GM12878 (cell line): ENCODE measurements around the gene SLC7A1. TPM values are rescaled to one million over a fixed set of nuclear protein-coding genes. Genes with fewer than 3 reads are reported as not detected.

Source experiments
- ATAC-seq: fragments of 200-7000 bp; cut with Tn5 transposase; 3 replicates; pipeline ENCODE4 v1.9.1; 2020; ENCODE audit warnings: mild to moderate bottlenecking, moderate library complexity
- BruUV-seq: library from RNA; stranded (reverse); fragments of 400-500 nt; replicated peaks from 2 replicates; lab custom pipeline; 2021; lab: Mats Ljungman, UMichigan
- CTCF ChIA-PET: fragments of 300-600 bp; sonication (Branson Sonifier 250); formaldehyde crosslinking; extraction: SDS; loops from one replicate; lab custom pipeline; 2021; ENCODE audit warnings: inconsistent platforms; lab: Yijun Ruan, JAX
- POLR2A ChIA-PET: fragments of 350-600 bp; formaldehyde crosslinking; extraction: SDS; loops from one replicate; lab custom pipeline; 2021; ENCODE audit warnings: inconsistent platforms; lab: Charles Lee
- RAD21 ChIA-PET: fragments of 300-600 bp; sonication (Branson Sonifier 250); formaldehyde crosslinking; loops from one replicate; lab custom pipeline; 2023; ENCODE audit warnings: antibody characterized with exemption; ENCODE audit not compliant: unreplicated experiment; lab: Charles Lee
- SMC1A ChIA-PET: fragments of 300-600 bp; sonication (Branson Sonifier 250); formaldehyde crosslinking; loops from one replicate; lab custom pipeline; 2023; ENCODE audit not compliant: unreplicated experiment, uncharacterized antibody; lab: Charles Lee
- DNase-seq: peaks from one replicate; pipeline ENCODE4 v3.0.0-alpha.2; 2011; ENCODE audit warnings: low read depth, low spot score
- FAIRE-seq: peaks from 3 replicates; lab custom pipeline; 2011; peaks lifted over from hg19 to GRCh38; lab: Jason Lieb, UNC
- H2AFZ ChIP-seq: 2 replicates; pipeline ENCODE4 v1.6.0; 2011; ENCODE audit warnings: low read depth, low read length, control low read depth; ENCODE audit not compliant: control insufficient read depth
- H3K27ac ChIP-seq: 2 replicates; pipeline ENCODE4 v1.5.1; 2011; ENCODE audit warnings: control low read depth; ENCODE audit not compliant: control insufficient read depth, insufficient read depth
- H3K27me3 ChIP-seq, 2 experiments: replicated peaks in 1 of 2; 2 replicates each; pipeline versions ENCODE4 v1.6.0 to v1.6.1; 2011; ENCODE audit warnings: low read length in 1 of 2; ENCODE audit not compliant: control insufficient read depth in 2 of 2, insufficient read depth in 2 of 2
- H3K36me3 ChIP-seq, 2 experiments: 2 replicates each; pipeline ENCODE4 v1.5.1; 2011; ENCODE audit warnings: low read length in 1 of 2; ENCODE audit not compliant: control insufficient read depth in 2 of 2, insufficient read depth in 2 of 2
- H3K4me1 ChIP-seq: 2 replicates; pipeline ENCODE4 v1.6.1; 2011; ENCODE audit warnings: mild to moderate bottlenecking, low read length, moderate library complexity, mixed read lengths; ENCODE audit not compliant: control insufficient read depth, insufficient read depth
- H3K4me2 ChIP-seq: 2 replicates; pipeline ENCODE4 v1.6.0; 2011; ENCODE audit warnings: control low read depth; ENCODE audit not compliant: control insufficient read depth, insufficient read depth
- H3K4me3 ChIP-seq: fragments of 200-600 bp; sonication (generic); 2 replicates; pipeline ENCODE4 v1.5.1; 2016
- H3K79me2 ChIP-seq: 2 replicates; pipeline ENCODE4 v1.6.0; 2011; ENCODE audit warnings: low read length; ENCODE audit not compliant: control insufficient read depth, insufficient read depth
- H3K9ac ChIP-seq: 2 replicates; pipeline ENCODE4 v1.8.0; 2011; ENCODE audit warnings: low read length, control low read depth, mixed read lengths; ENCODE audit not compliant: control insufficient read depth, insufficient read depth
- H3K9me3 ChIP-seq: replicated peaks from 3 replicates; pipeline ENCODE4 v1.5.1; 2011; ENCODE audit warnings: mild to moderate bottlenecking, low read length; ENCODE audit not compliant: control insufficient read depth, insufficient read depth
- H4K20me1 ChIP-seq: 2 replicates; pipeline ENCODE4 v1.6.0; 2011; ENCODE audit not compliant: control insufficient read depth, insufficient read depth
- ATF3 ChIP-seq: IDR thresholded peaks from 2 replicates; pipeline ENCODE4 v1.6.1; 2011; ENCODE audit warnings: low read depth, mild to moderate bottlenecking, low read length, moderate library complexity, borderline replicate concordance; ENCODE audit errors: extremely low read depth
- BACH1 ChIP-seq: fragments of 450-650 bp; IDR thresholded peaks from 2 replicates; pipeline ENCODE4 v1.6.1; 2017; ENCODE audit warnings: mild to moderate bottlenecking, borderline replicate concordance
- BCL11A ChIP-seq: IDR thresholded peaks from 2 replicates; pipeline ENCODE4 v1.6.1; 2011; ENCODE audit warnings: low read depth, low read length
- BMI1 ChIP-seq: fragments of 450-650 bp; IDR thresholded peaks from 2 replicates; pipeline ENCODE4 v1.6.1; 2016; ENCODE audit warnings: mild to moderate bottlenecking, moderate library complexity, borderline replicate concordance
- CREB1 ChIP-seq: IDR thresholded peaks from 2 replicates; pipeline ENCODE4 v1.6.1; 2012; ENCODE audit warnings: low read depth, mild to moderate bottlenecking, inconsistent platforms
- DPF2 ChIP-seq: fragments of 450-650 bp; IDR thresholded peaks from 2 replicates; pipeline ENCODE4 v1.6.1; 2017; ENCODE audit warnings: mild to moderate bottlenecking
- FOS ChIP-seq: IDR thresholded peaks from 3 replicates; pipeline ENCODE4 v1.6.1; 2011; ENCODE audit warnings: borderline replicate concordance; ENCODE audit not compliant: insufficient read length; ENCODE audit errors: extremely low read depth
- FOXM1 ChIP-seq: IDR thresholded peaks from 2 replicates; pipeline ENCODE4 v1.6.1; 2012; ENCODE audit warnings: low read depth, mild to moderate bottlenecking, inconsistent platforms, low read length, moderate library complexity
- HDAC6 ChIP-seq: fragments of 200-600 bp; sonication (generic); IDR thresholded peaks from one replicate; pipeline ENCODE4 v1.8.0; 2017; ENCODE audit warnings: antibody characterized with exemption; ENCODE audit not compliant: unreplicated experiment
- MTA2 ChIP-seq: fragments of 450-650 bp; IDR thresholded peaks from 2 replicates; pipeline ENCODE4 v1.6.1; 2016; ENCODE audit warnings: low read depth, mild to moderate bottlenecking, moderate library complexity
- MYB ChIP-seq: fragments of 150-350 bp; IDR thresholded peaks from 2 replicates; pipeline ENCODE4 v1.6.1; 2014; ENCODE audit warnings: mild to moderate bottlenecking, low read depth, low read length, borderline replicate concordance
- MYC ChIP-seq: IDR thresholded peaks from 2 replicates; pipeline ENCODE4 v1.6.1; 2011; ENCODE audit warnings: mild to moderate bottlenecking, low read length, moderate library complexity, inconsistent platforms; ENCODE audit not compliant: insufficient read depth, insufficient replicate concordance, insufficient read length, severe bottlenecking
- NFYA ChIP-seq: IDR thresholded peaks from 2 replicates; pipeline ENCODE4 v1.6.1; 2011; ENCODE audit warnings: low read depth, mild to moderate bottlenecking, low read length, improper control_type of control experiment, borderline replicate concordance
- POLR2A ChIP-seq: IDR thresholded peaks from 2 replicates; pipeline ENCODE4 v1.6.1; 2011; ENCODE audit warnings: low read depth, mild to moderate bottlenecking, low read length
- RBBP5 ChIP-seq: fragments of 200-600 bp; sonication (generic); conservative IDR thresholded peaks from 2 replicates; pipeline ENCODE4 v1.6.1; 2016
- STAT3 ChIP-seq: IDR thresholded peaks from 2 replicates; pipeline ENCODE4 v1.6.1; 2011; ENCODE audit warnings: low read depth, low read length, improper control_type of control experiment
- SUPT20H ChIP-seq: IDR thresholded peaks from 2 replicates; pipeline ENCODE4 v1.6.1; 2011; ENCODE audit warnings: low read depth, mild to moderate bottlenecking, low read length, moderate library complexity, borderline replicate concordance; ENCODE audit not compliant: control insufficient read depth
- TAF1 ChIP-seq: IDR thresholded peaks from 2 replicates; pipeline ENCODE4 v1.6.1; 2011; ENCODE audit warnings: mild to moderate bottlenecking, low read depth, low read length, borderline replicate concordance
- TCF12 ChIP-seq: IDR thresholded peaks from 2 replicates; pipeline ENCODE4 v1.6.1; 2011; ENCODE audit warnings: low read depth, mild to moderate bottlenecking, low read length
- YY1 ChIP-seq: IDR thresholded peaks from 2 replicates; pipeline ENCODE4 v1.6.1; 2011; ENCODE audit warnings: low read depth, mild to moderate bottlenecking, low read length
- in situ Hi-C: fragments of 300-500 bp; cut with MboI; formaldehyde crosslinking; loops from 9 replicates; pipeline ENCODE4 v1.14.3; 2018; ENCODE audit warnings: mixed read lengths
- intact Hi-C: fragments of 100-400 bp; cut with micrococcal nuclease; formaldehyde crosslinking; loops from one replicate; pipeline ENCODE4 v1.14.2; 2022; ENCODE audit not compliant: unreplicated experiment
- polyA plus RNA-seq, 11 experiments: library from polyadenylated mRNA; depleted of rRNA in 4 of 11; unstranded in 6 of 11; stranded (reverse) in 5 of 11; fragments of >200 nt; fragmentation: Nextera tagmentation in 4 of 11; fragmentation: Illumina TruSeq in 1 of 11; extraction: Ambion mirVana in 4 of 11; extraction: Trizol in 1 of 11; gene quantifications; 1 replicate in 1 of 11; 2 replicates in 10 of 11; pipeline versions ENCODE4 v1.2.1 to v1.2.3, GENCODE V29; 2011 to 2016; ENCODE audit warnings: inconsistent platforms in 2 of 11, missing spikeins in 2 of 11, low read depth in 1 of 11
- total RNA-seq, 4 experiments: library from RNA; depleted of rRNA in 3 of 4; stranded (reverse); fragments of >200 nt in 3 of 4; fragmentation: Illumina TruSeq in 1 of 4; extraction: Trizol in 1 of 4; gene quantifications; 2 replicates each; pipeline versions ENCODE4 v1.2.1 to v1.2.3, GENCODE V29; 2013 to 2021
- TF ChIP-seq, protein P1 (sequence below): IDR thresholded peaks from 2 replicates; pipeline ENCODE4 v1.6.1; 2011; ENCODE audit warnings: borderline replicate concordance, low read depth, mild to moderate bottlenecking, moderate library complexity, mixed read lengths, low read length; ENCODE audit not compliant: insufficient read depth; ENCODE audit errors: extremely low read length
- TF ChIP-seq, protein P2 (sequence below): fragments of 450-650 bp; formaldehyde crosslinking; IDR thresholded peaks from 2 replicates; pipeline ENCODE4 v1.4.0; 2020; ENCODE audit warnings: mild to moderate bottlenecking, moderate library complexity

SLC7A1 gene
- total and polyA plus RNA-seq, 10 of the 15 experiments (the other 5 are each of a cell fraction or from before 2014, with no cell fraction given) = 6.4 to 91.7 (median 23.4) TPM

DNA sequence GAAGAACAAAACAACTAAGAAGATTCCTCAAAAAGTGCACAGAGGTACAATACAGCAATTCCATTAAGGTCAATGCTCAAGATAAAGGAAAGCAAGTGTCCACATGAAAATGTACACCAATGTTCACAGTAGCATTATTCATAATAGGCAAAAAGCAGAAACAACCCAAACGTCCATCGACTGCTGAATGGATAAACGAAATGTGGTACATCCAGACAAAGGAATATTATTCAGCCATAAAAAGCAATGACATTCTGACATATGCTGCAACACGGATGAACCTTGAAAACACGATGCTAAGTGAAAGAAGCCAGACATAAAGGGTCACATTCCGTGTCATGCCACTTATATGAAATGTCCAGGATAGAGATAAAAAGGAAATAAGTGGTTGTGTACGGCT, 29.3 kb downstream of the SLC7A1 start (continued):
- TF ChIP-seq DPF2 (no peak), ATF3 (no peak), STAT3 (no peak), MTA2 (no peak), NFYA (no peak)
- TF ChIP-seq, protein P1, sequence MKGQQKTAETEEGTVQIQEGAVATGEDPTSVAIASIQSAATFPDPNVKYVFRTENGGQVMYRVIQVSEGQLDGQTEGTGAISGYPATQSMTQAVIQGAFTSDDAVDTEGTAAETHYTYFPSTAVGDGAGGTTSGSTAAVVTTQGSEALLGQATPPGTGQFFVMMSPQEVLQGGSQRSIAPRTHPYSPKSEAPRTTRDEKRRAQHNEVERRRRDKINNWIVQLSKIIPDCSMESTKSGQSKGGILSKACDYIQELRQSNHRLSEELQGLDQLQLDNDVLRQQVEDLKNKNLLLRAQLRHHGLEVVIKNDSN = no peak

DNA sequence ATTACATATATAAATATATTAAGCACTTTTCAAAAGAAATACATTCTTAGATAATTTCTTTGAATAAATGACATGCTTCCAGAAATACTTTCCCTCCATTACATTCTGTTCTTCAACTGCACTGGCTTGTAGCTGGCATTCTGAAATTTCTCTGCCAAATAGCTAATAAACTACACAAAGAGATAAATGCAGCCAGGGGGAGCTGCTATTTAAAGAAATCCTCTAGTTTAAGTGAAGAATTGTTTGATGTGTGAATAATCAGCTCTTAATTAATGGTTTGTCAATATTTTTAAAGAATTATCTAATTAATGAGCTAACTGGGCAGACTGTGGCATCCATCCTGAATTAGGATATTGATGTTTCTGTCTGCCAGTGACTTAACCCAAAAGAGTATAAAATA, 30.7 kb downstream of the SLC7A1 start:
- RAD21 ChIA-PET = interaction anchor here (1.1 to 1.3 kb wide), 3 partner anchors 144 to 206 kb away, joined by 3 to 5 read pairs (median 3); no protein-coding TSS in a partner anchor
- Histone ChIP-seq H3K4me3 (no peak overlapping the region), H3K4me2 (no peak overlapping the region), H3K36me3 (peaks cover 0 to 4% of the 10 kb centered on the region in 2 experiments; a peak in 2 of 4 replicates), H3K9me3 (no peaks in the 10 kb centered on the region), H3K27ac (no peak overlapping the region), H3K79me2 (peaks cover 59% of the 10 kb centered on the region), H3K4me1 (no peaks in the 10 kb centered on the region), H3K27me3 (no peaks in the 10 kb centered on the region), H2AFZ (no peak overlapping the region), H3K9ac (no peak overlapping the region), H4K20me1 (no peaks in the 10 kb centered on the region)
- SMC1A ChIA-PET = interaction anchor here (0.6 to 2.3 kb wide), 7 partner anchors 10 to 282 kb away, joined by 3 to 15 read pairs (median 4); no protein-coding TSS in a partner anchor
- no TSS peak for BruUV-seq
- no peak for FAIRE-seq
- in situ Hi-C loops = no loop called here
- CTCF ChIA-PET = interaction anchor here (0.7 to 1.6 kb wide), 6 partner anchors 9 to 359 kb away, joined by 3 to 11 read pairs (median 3); no protein-coding TSS in a partner anchor
- intact Hi-C loops = no loop called here
- ATAC-seq = no peak
- POLR2A ChIA-PET = no interaction called here
- no peak for DNase-seq
- no peak for TF ChIP-seq HDAC6
- TF ChIP-seq SUPT20H = no peak
- TF ChIP-seq YY1 = no peak
- TF ChIP-seq FOXM1 = no peak
- TF ChIP-seq RBBP5 = no peak
- no peak for TF ChIP-seq TAF1
- TF ChIP-seq STAT3 = no peak
- no peak for TF ChIP-seq BACH1
- no peak for TF ChIP-seq BMI1
- no peak for TF ChIP-seq TCF12
- no peak for TF ChIP-seq FOS
- TF ChIP-seq POLR2A = no peak
- no peak for TF ChIP-seq CREB1
- TF ChIP-seq MYB = no peak
- TF ChIP-seq, protein P2, sequence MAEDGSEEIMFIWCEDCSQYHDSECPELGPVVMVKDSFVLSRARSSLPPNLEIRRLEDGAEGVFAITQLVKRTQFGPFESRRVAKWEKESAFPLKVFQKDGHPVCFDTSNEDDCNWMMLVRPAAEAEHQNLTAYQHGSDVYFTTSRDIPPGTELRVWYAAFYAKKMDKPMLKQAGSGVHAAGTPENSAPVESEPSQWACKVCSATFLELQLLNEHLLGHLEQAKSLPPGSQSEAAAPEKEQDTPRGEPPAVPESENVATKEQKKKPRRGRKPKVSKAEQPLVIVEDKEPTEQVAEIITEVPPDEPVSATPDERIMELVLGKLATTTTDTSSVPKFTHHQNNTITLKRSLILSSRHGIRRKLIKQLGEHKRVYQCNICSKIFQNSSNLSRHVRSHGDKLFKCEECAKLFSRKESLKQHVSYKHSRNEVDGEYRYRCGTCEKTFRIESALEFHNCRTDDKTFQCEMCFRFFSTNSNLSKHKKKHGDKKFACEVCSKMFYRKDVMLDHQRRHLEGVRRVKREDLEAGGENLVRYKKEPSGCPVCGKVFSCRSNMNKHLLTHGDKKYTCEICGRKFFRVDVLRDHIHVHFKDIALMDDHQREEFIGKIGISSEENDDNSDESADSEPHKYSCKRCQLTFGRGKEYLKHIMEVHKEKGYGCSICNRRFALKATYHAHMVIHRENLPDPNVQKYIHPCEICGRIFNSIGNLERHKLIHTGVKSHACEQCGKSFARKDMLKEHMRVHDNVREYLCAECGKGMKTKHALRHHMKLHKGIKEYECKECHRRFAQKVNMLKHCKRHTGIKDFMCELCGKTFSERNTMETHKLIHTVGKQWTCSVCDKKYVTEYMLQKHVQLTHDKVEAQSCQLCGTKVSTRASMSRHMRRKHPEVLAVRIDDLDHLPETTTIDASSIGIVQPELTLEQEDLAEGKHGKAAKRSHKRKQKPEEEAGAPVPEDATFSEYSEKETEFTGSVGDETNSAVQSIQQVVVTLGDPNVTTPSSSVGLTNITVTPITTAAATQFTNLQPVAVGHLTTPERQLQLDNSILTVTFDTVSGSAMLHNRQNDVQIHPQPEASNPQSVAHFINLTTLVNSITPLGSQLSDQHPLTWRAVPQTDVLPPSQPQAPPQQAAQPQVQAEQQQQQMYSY = no peak
- no peak for TF ChIP-seq MYC
- no peak for TF ChIP-seq BCL11A
